Lower lobe of right lung (tissue), 2 donors: Measurements from ENCODE around the gene SLC38A1. TPM values are rescaled to one million over a fixed set of nuclear protein-coding genes. Genes with fewer than 3 reads are reported as not detected.

Experiments used
- ATAC-seq, 2 donors: fragments of 200-7000 bp; cut with Tn5 transposase; one replicate each; pipeline ENCODE4 v1.9.1; 2020 to 2022; ENCODE audit warnings: mild to moderate bottlenecking in 2 of 2, moderate library complexity in 2 of 2
- DNase-seq: peaks from one replicate; pipeline ENCODE4 v3.0.0-alpha.2; 2020
- H3K27ac ChIP-seq: fragments of 200-600 bp; one replicate; pipeline ENCODE4 v1.8.0; 2022
- H3K27me3 ChIP-seq: fragments of 200-600 bp; one replicate; pipeline ENCODE4 v1.8.0; 2022; ENCODE audit warnings: low read depth
- H3K36me3 ChIP-seq: fragments of 200-600 bp; one replicate; pipeline ENCODE4 v1.8.0; 2022; ENCODE audit warnings: mild to moderate bottlenecking
- H3K4me1 ChIP-seq: fragments of 200-600 bp; one replicate; pipeline ENCODE4 v1.8.0; 2022
- H3K4me3 ChIP-seq: fragments of 200-600 bp; one replicate; pipeline ENCODE4 v1.8.0; 2022; ENCODE audit warnings: mild to moderate bottlenecking
- H3K9me3 ChIP-seq: fragments of 200-600 bp; one replicate; pipeline ENCODE4 v1.8.0; 2022
- intact Hi-C: fragments of 100-400 bp; cut with DNase I; formaldehyde crosslinking; loops from one replicate; pipeline ENCODE4 v1.11.0; 2022
- total RNA-seq: library from RNA; stranded (reverse); fragmentation: NEBNext Ultra II Directional; extraction: Animal tissue kit (Norgen Biotek cat#: 25700); gene quantifications from one replicate; pipeline ENCODE4 v1.2.1, GENCODE V29; 2021
- TF ChIP-seq, protein P1 (sequence below): fragments of 200-600 bp; IDR thresholded peaks from one replicate; pipeline ENCODE4 v1.8.0; 2022; ENCODE audit warnings: antibody characterized with exemption, mild to moderate bottlenecking
- donor health status: DM: no; HTN: yes; CAD: no; lungs with severe emphysema.

The SLC38A1 gene
- total RNA-seq, 1 donor from 2014 or later = 45.8 TPM

DNA sequence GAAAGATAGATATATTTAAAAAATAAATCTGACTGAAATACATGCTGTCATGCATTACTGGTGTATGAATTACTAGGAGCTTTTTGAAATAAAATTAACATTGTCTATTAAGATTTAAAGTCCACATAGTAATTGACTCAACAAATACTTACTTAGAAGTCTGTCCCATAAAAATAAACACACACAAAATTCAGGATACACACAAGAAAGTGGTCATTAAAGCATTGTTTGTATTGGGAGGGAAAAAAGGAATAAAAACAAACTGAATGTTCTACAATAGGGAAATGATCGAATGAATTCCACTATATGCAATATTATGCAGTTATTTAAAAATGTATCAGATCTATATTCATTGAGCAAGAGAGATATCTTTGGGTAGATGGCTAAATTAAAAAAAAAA lies 118.9 kb downstream of the SLC38A1 start:
- H3K4me3 ChIP-seq = no peak overlapping the region
- H3K4me1 ChIP-seq = no peaks in the 10 kb centered on the region
- no peak for ATAC-seq

DNA sequence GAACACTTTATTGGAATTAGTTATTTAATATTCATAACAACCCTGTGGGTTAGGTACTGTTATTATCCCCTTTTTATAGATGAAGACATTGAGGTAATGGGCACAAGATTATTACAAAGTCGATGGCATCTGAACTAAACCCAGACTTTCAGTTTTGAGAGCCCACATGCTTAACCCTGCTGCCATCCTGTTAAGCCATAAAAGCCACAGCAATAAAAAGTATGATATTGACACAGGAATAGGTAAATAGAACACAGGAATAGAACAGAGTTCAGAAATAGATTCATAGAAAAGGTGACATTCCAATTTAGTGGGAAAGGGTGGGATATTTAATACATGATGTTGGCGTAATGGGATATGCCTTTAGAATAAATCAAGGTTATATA lies 119.8 kb downstream of the SLC38A1 start:
- ATAC-seq (no peak), DNase-seq (no peak)
- no peak overlapping the region for H3K27ac ChIP-seq
- no peaks in the 10 kb centered on the region for H3K27me3 ChIP-seq
- H3K36me3 ChIP-seq = no peaks in the 10 kb centered on the region
- intact Hi-C loops = no loop called here
- no peak overlapping the region for H3K4me3 ChIP-seq
- H3K9me3 ChIP-seq = no peaks in the 10 kb centered on the region
- no peaks in the 10 kb centered on the region for H3K4me1 ChIP-seq
- TF ChIP-seq, protein P1, sequence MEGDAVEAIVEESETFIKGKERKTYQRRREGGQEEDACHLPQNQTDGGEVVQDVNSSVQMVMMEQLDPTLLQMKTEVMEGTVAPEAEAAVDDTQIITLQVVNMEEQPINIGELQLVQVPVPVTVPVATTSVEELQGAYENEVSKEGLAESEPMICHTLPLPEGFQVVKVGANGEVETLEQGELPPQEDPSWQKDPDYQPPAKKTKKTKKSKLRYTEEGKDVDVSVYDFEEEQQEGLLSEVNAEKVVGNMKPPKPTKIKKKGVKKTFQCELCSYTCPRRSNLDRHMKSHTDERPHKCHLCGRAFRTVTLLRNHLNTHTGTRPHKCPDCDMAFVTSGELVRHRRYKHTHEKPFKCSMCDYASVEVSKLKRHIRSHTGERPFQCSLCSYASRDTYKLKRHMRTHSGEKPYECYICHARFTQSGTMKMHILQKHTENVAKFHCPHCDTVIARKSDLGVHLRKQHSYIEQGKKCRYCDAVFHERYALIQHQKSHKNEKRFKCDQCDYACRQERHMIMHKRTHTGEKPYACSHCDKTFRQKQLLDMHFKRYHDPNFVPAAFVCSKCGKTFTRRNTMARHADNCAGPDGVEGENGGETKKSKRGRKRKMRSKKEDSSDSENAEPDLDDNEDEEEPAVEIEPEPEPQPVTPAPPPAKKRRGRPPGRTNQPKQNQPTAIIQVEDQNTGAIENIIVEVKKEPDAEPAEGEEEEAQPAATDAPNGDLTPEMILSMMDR = no peak

More for the DNA sequence above, 118.9 kb downstream of the SLC38A1 start:
- H3K27ac ChIP-seq = no peak overlapping the region
- H3K27me3 ChIP-seq = no peaks in the 10 kb centered on the region
- no peaks in the 10 kb centered on the region for H3K36me3 ChIP-seq
- intact Hi-C loops = no loop called here
- no peaks in the 10 kb centered on the region for H3K9me3 ChIP-seq
- DNase-seq = no peak
- TF ChIP-seq, protein P1 = no peak

DNA sequence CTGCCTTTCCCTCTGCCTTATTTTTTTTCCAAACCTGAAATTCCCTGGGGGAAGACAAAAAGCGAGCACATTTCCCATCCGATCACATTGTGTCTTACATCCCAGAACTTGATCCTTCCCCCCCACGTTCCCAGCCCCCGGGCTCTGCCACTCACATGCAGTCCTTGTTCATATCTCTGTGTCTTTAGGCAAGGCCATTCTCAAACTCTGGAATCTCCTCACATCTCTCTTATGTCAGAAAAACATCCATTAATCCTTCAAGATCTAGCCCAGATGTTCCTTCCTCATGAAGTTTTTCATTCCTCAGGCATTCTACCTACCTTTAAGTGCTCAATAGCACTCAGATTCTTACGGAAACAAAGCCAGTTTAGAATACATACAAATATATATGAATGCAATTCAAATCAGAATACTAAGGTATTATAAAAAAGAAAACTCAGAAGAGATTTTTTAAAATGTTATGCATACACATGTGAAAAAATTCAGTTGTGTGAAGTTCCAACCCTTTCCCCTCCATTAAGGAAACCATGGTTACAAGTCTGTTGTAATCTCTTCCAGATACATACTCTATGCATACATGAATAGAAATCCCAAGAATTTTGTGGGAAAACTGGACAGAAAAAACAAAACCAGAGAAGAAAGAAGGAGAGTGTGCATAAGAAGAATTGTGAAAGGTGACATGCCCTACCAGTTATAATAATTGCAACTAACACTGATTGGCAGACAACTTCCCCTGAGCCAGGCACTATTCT lies 120.3 kb downstream of the SLC38A1 start:
- Histone ChIP-seq H3K27ac (no peak overlapping the region), H3K27me3 (no peaks in the 10 kb centered on the region), H3K4me3 (no peak overlapping the region), H3K36me3 (no peaks in the 10 kb centered on the region), H3K9me3 (no peaks in the 10 kb centered on the region), H3K4me1 (no peaks in the 10 kb centered on the region)
- no peak for ATAC-seq
- TF ChIP-seq, protein P1 = no peak
- no peak for DNase-seq
- intact Hi-C loops = no loop called here

DNA sequence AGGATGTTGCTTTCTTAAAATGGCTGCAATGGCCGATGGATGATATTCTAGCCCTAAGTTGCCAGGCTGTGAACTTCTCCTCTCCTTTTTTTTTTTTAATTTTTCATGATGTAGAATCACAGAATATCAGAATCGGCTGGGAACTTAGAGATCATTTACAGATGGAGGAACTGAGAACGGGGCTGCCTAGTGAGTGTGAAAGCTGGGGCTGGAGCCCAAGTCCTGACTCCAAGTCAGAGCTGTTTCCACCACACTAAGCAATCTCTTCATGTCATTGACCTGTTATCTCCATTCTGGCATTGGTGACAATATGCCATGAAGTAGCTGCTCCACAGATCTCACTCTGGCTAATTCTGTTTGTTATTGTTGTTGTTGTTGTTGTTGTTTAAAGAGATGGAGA lies 121.7 kb downstream of the SLC38A1 start:
- Histone ChIP-seq H3K27ac (no peak overlapping the region), H3K4me3 (no peak overlapping the region), H3K9me3 (no peaks in the 10 kb centered on the region), H3K36me3 (no peaks in the 10 kb centered on the region), H3K27me3 (no peaks in the 10 kb centered on the region), H3K4me1 (no peaks in the 10 kb centered on the region)
- DNase-seq (no peak), ATAC-seq (no peak)
- TF ChIP-seq, protein P1 = no peak
- intact Hi-C loops = no loop called here

DNA sequence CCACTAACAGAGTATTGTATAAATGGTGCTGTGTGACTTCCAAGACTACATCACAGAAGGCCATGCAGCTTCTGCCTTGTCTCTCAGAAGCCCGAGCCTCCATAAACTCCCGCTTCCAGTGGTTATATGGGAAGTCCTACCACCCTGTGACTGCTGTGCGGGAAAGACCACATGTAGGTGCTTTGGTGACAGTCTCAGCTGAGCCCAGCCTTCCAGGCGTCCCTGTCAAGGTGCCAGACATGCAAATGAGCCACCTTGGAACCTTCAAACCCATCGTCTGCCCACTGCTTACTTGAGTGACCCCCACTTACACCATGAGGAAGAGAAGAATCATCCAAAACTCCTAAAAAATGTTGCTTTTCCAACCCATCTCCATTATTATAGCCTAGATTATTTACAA lies 123.0 kb downstream of the SLC38A1 start:
- H3K9me3 ChIP-seq = no peaks in the 10 kb centered on the region
- no peak for DNase-seq
- H3K27ac ChIP-seq = no peak overlapping the region
- intact Hi-C loops = no loop called here
- H3K36me3 ChIP-seq = no peaks in the 10 kb centered on the region
- no peaks in the 10 kb centered on the region for H3K27me3 ChIP-seq
- no peak overlapping the region for H3K4me3 ChIP-seq
- TF ChIP-seq, protein P1 = no peak
- H3K4me1 ChIP-seq = no peaks in the 10 kb centered on the region
- ATAC-seq = no peak
